Nephron progenitor cell (in vitro differentiated cells): Measurements from ENCODE around the gene PLEKHA6.
A peak's percentile ranks its signal among the peaks of the same experiment; 100 is the strongest.

ENCODE experiments used
- DNase-seq: peaks from one replicate; pipeline ENCODE4 v3.0.0; 2021
- H3K27ac Mint-ChIP-seq: 2 replicates; pipeline ENCODE4 v1.8.0; 2021; ENCODE audit warnings: mild to moderate bottlenecking, moderate library complexity, mixed read lengths
- H3K27me3 Mint-ChIP-seq: 2 replicates; pipeline ENCODE4 v1.8.0; 2021; ENCODE audit warnings: mild to moderate bottlenecking, low read depth, mixed read lengths; ENCODE audit not compliant: poor library complexity
- H3K36me3 Mint-ChIP-seq: 2 replicates; pipeline ENCODE4 v1.8.0; 2021; ENCODE audit warnings: low read depth, mixed read lengths
- H3K4me1 Mint-ChIP-seq: 2 replicates; pipeline ENCODE4 v1.8.0; 2021; ENCODE audit warnings: mixed read lengths
- H3K4me3 Mint-ChIP-seq: 2 replicates; pipeline ENCODE4 v1.8.0; 2021; ENCODE audit warnings: mild to moderate bottlenecking, moderate library complexity, mixed read lengths
- H3K9me3 Mint-ChIP-seq: 2 replicates; pipeline ENCODE4 v1.8.0; 2021; ENCODE audit warnings: mild to moderate bottlenecking, moderate library complexity, mixed read lengths
- CTCF ChIP-seq: fragments of 200-600 bp; sonication (generic); IDR thresholded peaks from 2 replicates; pipeline ENCODE4 v1.5.0; 2021; ENCODE audit warnings: antibody characterized with exemption

The PLEKHA6 gene

GRCh38 chr1:204376919-204377799 lies 17.4 kb upstream of the PLEKHA6 start:
- no peak for TF ChIP-seq CTCF
- Mint-ChIP-seq H3K9me3 (no peaks in the 10 kb centered on the region), H3K27ac (no peak overlapping the region), H3K36me3 (no peaks in the 10 kb centered on the region), H3K4me1 (peaks cover 21% of the 10 kb centered on the region), H3K4me3 (peak overlapping the region; percentile 81), H3K27me3 (no peaks in the 10 kb centered on the region)
- DNase-seq = no peak

- no peak overlapping the region for H3K4me3 Mint-ChIP-seq
- no peak for DNase-seq
- TF ChIP-seq CTCF = no peak
- H3K9me3 Mint-ChIP-seq = no peaks in the 10 kb centered on the region
- H3K36me3 Mint-ChIP-seq = no peaks in the 10 kb centered on the region
- no peaks in the 10 kb centered on the region for H3K27me3 Mint-ChIP-seq
- H3K27ac Mint-ChIP-seq = no peak overlapping the region
- peaks cover 21% of the 10 kb centered on the region for H3K4me1 Mint-ChIP-seq
These were observed 16.7 kb upstream of the PLEKHA6 start for GRCh38 chr1:204376465-204376864.

GRCh38 chr1:204373911-204374310 lies 14.2 kb upstream of the PLEKHA6 start:
- no peak for DNase-seq
- Mint-ChIP-seq H3K36me3 (no peaks in the 10 kb centered on the region), H3K9me3 (no peaks in the 10 kb centered on the region), H3K27me3 (no peaks in the 10 kb centered on the region), H3K4me3 (no peak overlapping the region), H3K27ac (no peak overlapping the region), H3K4me1 (peaks cover 19% of the 10 kb centered on the region)
- no peak for TF ChIP-seq CTCF

GRCh38 chr1:204370176-204370575 lies 10.4 kb upstream of the PLEKHA6 start:
- Mint-ChIP-seq H3K27ac (no peak overlapping the region), H3K27me3 (no peaks in the 10 kb centered on the region), H3K4me3 (no peak overlapping the region), H3K36me3 (no peaks in the 10 kb centered on the region), H3K9me3 (no peaks in the 10 kb centered on the region), H3K4me1 (no peaks in the 10 kb centered on the region)
- no peak for DNase-seq
- no peak for TF ChIP-seq CTCF

- no peaks in the 10 kb centered on the region for H3K36me3 Mint-ChIP-seq
- H3K4me1 Mint-ChIP-seq = peaks cover under 1% of the 10 kb centered on the region
- H3K27ac Mint-ChIP-seq = no peak overlapping the region
- H3K9me3 Mint-ChIP-seq = no peaks in the 10 kb centered on the region
- no peak for DNase-seq
- TF ChIP-seq CTCF = no peak
- H3K4me3 Mint-ChIP-seq = no peak overlapping the region
- H3K27me3 Mint-ChIP-seq = no peaks in the 10 kb centered on the region
These were observed 9.4 kb upstream of the PLEKHA6 start for GRCh38 chr1:204368996-204369726.
